ENCODE results near the gene ADGRB2. TPM values are rescaled to one million over a fixed set of nuclear protein-coding genes. Genes with fewer than 3 reads are reported as not detected.

The ADGRB2 gene
- total RNA-seq, 4 donors from 2014 or later: 1.4 to 6.0 (median 2.5) TPM

- H3K36me3 ChIP-seq: no peaks in the 10 kb centered on the region
- DNase-seq (ENCODE audit: low spot score in 2 of 2): no peak
- WGBS: 100% methylated on average over 1 of the region's 7 CpGs
- H3K9me3 ChIP-seq: no peaks in the 10 kb centered on the region
- TF ChIP-seq EP300 (IDR thresholded peaks at IDR 0.05) (no peak), POLR2A (IDR thresholded peaks at IDR 0.05) (no peak), POLR2AphosphoS5 (IDR thresholded peaks at IDR 0.05) (no peak)
- TF ChIP-seq, protein P1, sequence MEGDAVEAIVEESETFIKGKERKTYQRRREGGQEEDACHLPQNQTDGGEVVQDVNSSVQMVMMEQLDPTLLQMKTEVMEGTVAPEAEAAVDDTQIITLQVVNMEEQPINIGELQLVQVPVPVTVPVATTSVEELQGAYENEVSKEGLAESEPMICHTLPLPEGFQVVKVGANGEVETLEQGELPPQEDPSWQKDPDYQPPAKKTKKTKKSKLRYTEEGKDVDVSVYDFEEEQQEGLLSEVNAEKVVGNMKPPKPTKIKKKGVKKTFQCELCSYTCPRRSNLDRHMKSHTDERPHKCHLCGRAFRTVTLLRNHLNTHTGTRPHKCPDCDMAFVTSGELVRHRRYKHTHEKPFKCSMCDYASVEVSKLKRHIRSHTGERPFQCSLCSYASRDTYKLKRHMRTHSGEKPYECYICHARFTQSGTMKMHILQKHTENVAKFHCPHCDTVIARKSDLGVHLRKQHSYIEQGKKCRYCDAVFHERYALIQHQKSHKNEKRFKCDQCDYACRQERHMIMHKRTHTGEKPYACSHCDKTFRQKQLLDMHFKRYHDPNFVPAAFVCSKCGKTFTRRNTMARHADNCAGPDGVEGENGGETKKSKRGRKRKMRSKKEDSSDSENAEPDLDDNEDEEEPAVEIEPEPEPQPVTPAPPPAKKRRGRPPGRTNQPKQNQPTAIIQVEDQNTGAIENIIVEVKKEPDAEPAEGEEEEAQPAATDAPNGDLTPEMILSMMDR (IDR thresholded peaks at IDR 0.05): no peak
- peaks cover 6% of the 10 kb centered on the region for H3K4me1 ChIP-seq
- H3K4me3 ChIP-seq: no peak overlapping the region
- H3K27me3 ChIP-seq: no peaks in the 10 kb centered on the region
- H3K27ac ChIP-seq: no peak overlapping the region
These were observed 11.9 kb downstream of the ADGRB2 start for GRCh38 chr1:31752258-31752657.

DNA sequence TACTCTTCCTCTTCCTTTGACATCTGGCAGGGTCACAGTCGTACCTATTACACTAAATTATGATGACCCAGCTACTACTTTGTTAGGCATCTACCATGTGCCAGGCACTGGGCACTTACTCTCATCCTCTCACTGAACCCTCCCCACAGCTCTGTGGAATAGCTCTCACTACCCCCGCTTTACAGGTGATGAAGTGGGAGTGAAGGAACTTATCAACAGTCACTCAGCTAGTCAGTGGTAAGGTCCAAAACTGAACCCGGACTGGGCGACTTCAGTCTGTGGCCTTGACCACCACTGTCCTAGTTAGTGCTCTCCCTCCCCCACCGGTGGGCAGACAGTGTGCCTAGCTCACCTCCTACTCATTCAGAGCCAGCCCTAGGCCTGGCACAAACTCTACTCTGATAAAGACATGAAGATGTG, 12.3 kb downstream of the ADGRB2 start:
- 85% methylated on average over 5 of the region's 5 CpGs for WGBS
- H3K36me3 ChIP-seq: no peaks in the 10 kb centered on the region
- TF ChIP-seq POLR2AphosphoS5 (IDR thresholded peaks at IDR 0.05) (no peak), EP300 (IDR thresholded peaks at IDR 0.05) (no peak), POLR2A (IDR thresholded peaks at IDR 0.05) (no peak)
- TF ChIP-seq, protein P1 (IDR thresholded peaks at IDR 0.05): no peak
- no peaks in the 10 kb centered on the region for H3K9me3 ChIP-seq
- H3K4me1 ChIP-seq: peaks cover 6% of the 10 kb centered on the region
- no peaks in the 10 kb centered on the region for H3K27me3 ChIP-seq
- H3K27ac ChIP-seq: no peak overlapping the region
- DNase-seq (ENCODE audit: low spot score in 2 of 2): no peak
- no peak overlapping the region for H3K4me3 ChIP-seq

DNA sequence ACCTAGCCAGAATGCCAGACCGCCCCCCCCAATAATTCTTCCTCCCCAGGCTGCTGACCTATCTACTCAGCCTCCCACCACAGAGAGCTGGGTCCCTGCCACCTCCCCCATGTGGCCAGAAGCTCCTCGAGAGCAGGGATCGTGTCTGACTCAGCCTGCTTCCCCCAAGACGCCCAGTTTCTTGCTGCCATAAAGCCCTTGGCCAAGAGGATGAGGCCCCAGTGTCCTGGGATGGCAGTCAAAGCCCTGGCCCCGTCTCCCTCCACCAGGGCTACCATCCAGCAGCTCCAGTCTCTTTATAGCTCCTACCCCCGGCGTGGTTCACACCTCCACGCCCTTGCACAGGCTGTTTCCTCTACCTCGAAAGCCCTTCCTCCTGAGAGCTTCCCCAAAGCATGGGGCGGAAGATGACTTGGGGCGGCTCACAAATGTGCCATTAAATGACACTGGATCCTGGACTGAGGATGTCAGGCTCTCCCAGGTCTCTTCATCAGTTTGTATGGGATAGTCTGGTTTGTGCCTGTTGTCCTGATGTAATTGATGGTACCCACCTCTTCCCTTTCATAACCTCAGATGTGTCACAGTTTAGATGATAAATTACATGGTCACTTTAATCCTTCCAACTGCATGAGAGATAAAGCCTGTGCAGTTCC, 13.2 kb downstream of the ADGRB2 start:
- WGBS: 54% methylated on average over 11 of the region's 11 CpGs
- DNase-seq (ENCODE audit: low spot score in 2 of 2): no peak
- Histone ChIP-seq H3K9me3 (no peaks in the 10 kb centered on the region), H3K27me3 (no peaks in the 10 kb centered on the region), H3K36me3 (no peaks in the 10 kb centered on the region), H3K27ac (no peak overlapping the region), H3K4me1 (peaks cover 6% of the 10 kb centered on the region), H3K4me3 (no peak overlapping the region)
- TF ChIP-seq, protein P1 (IDR thresholded peaks at IDR 0.05): no peak
- TF ChIP-seq POLR2A (IDR thresholded peaks at IDR 0.05): no peak
- TF ChIP-seq EP300 (IDR thresholded peaks at IDR 0.05): no peak
- no peak for TF ChIP-seq POLR2AphosphoS5 (IDR thresholded peaks at IDR 0.05)

- whole genome bisulfite sequencing: 93% methylated on average over 7 of the region's 7 CpGs
These were observed 14.1 kb downstream of the ADGRB2 start for GRCh38 chr1:31749785-31750735.

More at GRCh38 chr1:31749785-31750735, 14.1 kb downstream of the ADGRB2 start:
- H3K9me3 ChIP-seq: no peaks in the 10 kb centered on the region
- H3K27ac ChIP-seq: no peak overlapping the region
- TF ChIP-seq POLR2AphosphoS5 (IDR thresholded peaks at IDR 0.05) (no peak), EP300 (IDR thresholded peaks at IDR 0.05) (no peak), POLR2A (IDR thresholded peaks at IDR 0.05) (no peak)
- TF ChIP-seq, protein P1 (IDR thresholded peaks at IDR 0.05): no peak
- no peaks in the 10 kb centered on the region for H3K36me3 ChIP-seq
- peaks cover 6% of the 10 kb centered on the region for H3K4me1 ChIP-seq
- no peak overlapping the region for H3K4me3 ChIP-seq
- H3K27me3 ChIP-seq: no peaks in the 10 kb centered on the region
- no peak for DNase-seq (ENCODE audit: low spot score in 2 of 2)

Data from suprapubic skin (tissue), 4 donors.